Astrocyte (in vitro differentiated cells and primary cell): ENCODE data around the gene PER3.

Experiments used
- CTCF ChIP-seq: IDR thresholded peaks from 2 replicates; pipeline ENCODE4 v1.5.1; 2011; ENCODE audit warnings: low read depth, mild to moderate bottlenecking, inconsistent platforms, low read length, moderate library complexity; ENCODE audit not compliant: insufficient read depth
- EZH2 ChIP-seq: IDR thresholded peaks from 2 replicates; pipeline ENCODE4 v1.6.1; 2012; ENCODE audit warnings: mild to moderate bottlenecking, low read length, inconsistent platforms; ENCODE audit not compliant: insufficient read depth

GRCh38 chr1:7780976-7781375 is 3.1 kb upstream of the PER3 start:
- TF ChIP-seq CTCF (no peak), EZH2 (no peak)
